ENCODE measurements around the gene CLCN7. TPM values are rescaled to one million over a fixed set of nuclear protein-coding genes. Genes with fewer than 3 reads are reported as not detected.

Gene CLCN7
- total RNA-seq, 1 experiment from 2014 or later: 110 TPM

GRCh38 chr16:1451702-1452392, 23.0 kb downstream of the CLCN7 start:
- POLR2A ChIA-PET (ENCODE audit: unreplicated experiment): no interaction called here
- Histone ChIP-seq H3K4me2 (no peak overlapping the region), H3K27ac (no peak overlapping the region), H3F3A (ENCODE audit: insufficient read depth, low read depth) (no peaks in the 10 kb centered on the region), H3K36me3 (ENCODE audit: low read depth) (no peaks in the 10 kb centered on the region), H3K9me2 (ENCODE audit: insufficient read depth) (no peaks in the 10 kb centered on the region), H4K20me1 (ENCODE audit: insufficient read depth) (no peaks in the 10 kb centered on the region), H3K27me3 (ENCODE audit: insufficient read depth, low read depth) (no peaks in the 10 kb centered on the region), H3K4me1 (replicated peaks; ENCODE audit: insufficient read depth) (no peaks in the 10 kb centered on the region), H2AFZ (no peak overlapping the region), H3K9me3 (ENCODE audit: insufficient read depth, low read depth) (no peaks in the 10 kb centered on the region), H3K4me3 (no peak overlapping the region), H3K79me2 (ENCODE audit: low read depth) (no peaks in the 10 kb centered on the region)
- CTCF ChIA-PET: no interaction called here
- DNase-seq: no peak
- no TSS peak for BruUV-seq (replicated peaks)
- intact Hi-C loops (cut with micrococcal nuclease; ENCODE audit: unreplicated experiment): no loop called here
- no peak for TF ChIP-seq CTCF (conservative IDR thresholded peaks at IDR 0.05)
- no peak for TF ChIP-seq EZH2 (IDR thresholded peaks at IDR 0.05; ENCODE audit: low read depth)

GRCh38 chr16:1450841-1451240, 24.0 kb downstream of the CLCN7 start:
- ChIA-PET POLR2A (ENCODE audit: unreplicated experiment) (no interaction called here), CTCF (no interaction called here)
- no peak overlapping the region for H2AFZ ChIP-seq
- no peaks in the 10 kb centered on the region for H4K20me1 ChIP-seq (ENCODE audit: insufficient read depth)
- H3K27me3 ChIP-seq (ENCODE audit: insufficient read depth, low read depth): no peaks in the 10 kb centered on the region
- intact Hi-C loops (cut with micrococcal nuclease; ENCODE audit: unreplicated experiment): no loop called here
- H3K9me3 ChIP-seq (ENCODE audit: insufficient read depth, low read depth): no peaks in the 10 kb centered on the region
- H3K4me1 ChIP-seq (replicated peaks; ENCODE audit: insufficient read depth): no peaks in the 10 kb centered on the region
- no peak for DNase-seq
- TF ChIP-seq CTCF (conservative IDR thresholded peaks at IDR 0.05): no peak
- TF ChIP-seq EZH2 (IDR thresholded peaks at IDR 0.05; ENCODE audit: low read depth): no peak
- H3K4me3 ChIP-seq: no peak overlapping the region
- H3F3A ChIP-seq (ENCODE audit: insufficient read depth, low read depth): no peaks in the 10 kb centered on the region
- no peaks in the 10 kb centered on the region for H3K36me3 ChIP-seq (ENCODE audit: low read depth)
- H3K79me2 ChIP-seq (ENCODE audit: low read depth): no peaks in the 10 kb centered on the region
- no peaks in the 10 kb centered on the region for H3K9me2 ChIP-seq (ENCODE audit: insufficient read depth)
- H3K27ac ChIP-seq: no peak overlapping the region
- no peak overlapping the region for H3K4me2 ChIP-seq
- BruUV-seq (replicated peaks): no TSS peak

- DNase-seq: no peak
- POLR2A ChIA-PET (ENCODE audit: unreplicated experiment): no interaction called here
- H4K20me1 ChIP-seq (ENCODE audit: insufficient read depth): no peaks in the 10 kb centered on the region
- H3K4me1 ChIP-seq (replicated peaks; ENCODE audit: insufficient read depth): no peaks in the 10 kb centered on the region
- no peaks in the 10 kb centered on the region for H3K36me3 ChIP-seq (ENCODE audit: low read depth)
- CTCF ChIA-PET: no interaction called here
- no peak overlapping the region for H3K4me3 ChIP-seq
- H3K4me2 ChIP-seq: no peak overlapping the region
- BruUV-seq (replicated peaks): no TSS peak
- H3K27ac ChIP-seq: no peak overlapping the region
- no peak overlapping the region for H2AFZ ChIP-seq
- no peaks in the 10 kb centered on the region for H3K9me3 ChIP-seq (ENCODE audit: insufficient read depth, low read depth)
- no peaks in the 10 kb centered on the region for H3F3A ChIP-seq (ENCODE audit: insufficient read depth, low read depth)
- no peaks in the 10 kb centered on the region for H3K9me2 ChIP-seq (ENCODE audit: insufficient read depth)
- no peaks in the 10 kb centered on the region for H3K79me2 ChIP-seq (ENCODE audit: low read depth)
- intact Hi-C loops (cut with micrococcal nuclease; ENCODE audit: unreplicated experiment): no loop called here
- H3K27me3 ChIP-seq (ENCODE audit: insufficient read depth, low read depth): no peaks in the 10 kb centered on the region
- TF ChIP-seq CTCF (conservative IDR thresholded peaks at IDR 0.05) (no peak), EZH2 (IDR thresholded peaks at IDR 0.05; ENCODE audit: low read depth) (no peak)
Observed at GRCh38 chr16:1450218-1450617, 24.6 kb downstream of the CLCN7 start.

All from PC-9 (cell line).